ENCODE data around the gene ESAM.

The ESAM gene

DNA sequence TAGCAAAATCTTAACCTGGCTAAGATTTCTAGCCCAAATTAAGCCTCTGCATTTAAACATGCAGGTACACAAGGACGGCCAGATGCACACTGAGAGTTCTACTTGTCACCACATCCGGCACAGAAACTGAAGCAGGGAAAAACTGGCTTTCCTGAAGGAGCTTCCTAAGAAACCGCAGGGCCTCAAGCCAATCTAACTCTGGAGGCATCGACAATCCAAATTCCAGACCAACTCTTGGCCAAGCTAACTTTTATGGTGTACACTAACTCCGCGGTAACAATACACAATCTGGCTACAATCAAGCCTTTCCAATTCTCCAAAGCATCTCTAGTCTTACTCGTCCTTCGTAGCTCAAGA is 36.9 kb upstream of the ESAM start (continued):
- TF ChIP-seq, protein P1, sequence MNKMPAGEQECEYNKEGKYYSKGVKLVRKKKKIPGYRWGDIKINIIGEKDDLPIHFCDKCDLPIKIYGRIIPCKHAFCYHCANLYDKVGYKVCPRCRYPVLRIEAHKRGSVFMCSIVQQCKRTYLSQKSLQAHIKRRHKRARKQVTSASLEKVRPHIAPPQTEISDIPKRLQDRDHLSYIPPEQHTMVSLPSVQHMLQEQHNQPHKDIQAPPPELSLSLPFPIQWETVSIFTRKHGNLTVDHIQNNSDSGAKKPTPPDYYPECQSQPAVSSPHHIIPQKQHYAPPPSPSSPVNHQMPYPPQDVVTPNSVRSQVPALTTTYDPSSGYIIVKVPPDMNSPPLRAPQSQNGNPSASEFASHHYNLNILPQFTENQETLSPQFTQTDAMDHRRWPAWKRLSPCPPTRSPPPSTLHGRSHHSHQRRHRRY (tag by site-specific recombination; IDR thresholded peaks at IDR 0.05) = no peak
- TF ChIP-seq, protein P2, sequence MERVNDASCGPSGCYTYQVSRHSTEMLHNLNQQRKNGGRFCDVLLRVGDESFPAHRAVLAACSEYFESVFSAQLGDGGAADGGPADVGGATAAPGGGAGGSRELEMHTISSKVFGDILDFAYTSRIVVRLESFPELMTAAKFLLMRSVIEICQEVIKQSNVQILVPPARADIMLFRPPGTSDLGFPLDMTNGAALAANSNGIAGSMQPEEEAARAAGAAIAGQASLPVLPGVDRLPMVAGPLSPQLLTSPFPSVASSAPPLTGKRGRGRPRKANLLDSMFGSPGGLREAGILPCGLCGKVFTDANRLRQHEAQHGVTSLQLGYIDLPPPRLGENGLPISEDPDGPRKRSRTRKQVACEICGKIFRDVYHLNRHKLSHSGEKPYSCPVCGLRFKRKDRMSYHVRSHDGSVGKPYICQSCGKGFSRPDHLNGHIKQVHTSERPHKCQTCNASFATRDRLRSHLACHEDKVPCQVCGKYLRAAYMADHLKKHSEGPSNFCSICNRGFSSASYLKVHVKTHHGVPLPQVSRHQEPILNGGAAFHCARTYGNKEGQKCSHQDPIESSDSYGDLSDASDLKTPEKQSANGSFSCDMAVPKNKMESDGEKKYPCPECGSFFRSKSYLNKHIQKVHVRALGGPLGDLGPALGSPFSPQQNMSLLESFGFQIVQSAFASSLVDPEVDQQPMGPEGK (tag by site-specific recombination; IDR thresholded peaks at IDR 0.05) = no peak
- TF ChIP-seq ZNF600 (tag by site-specific recombination; IDR thresholded peaks at IDR 0.05) (peak; percentile 84), ZBTB17 (tag by site-specific recombination; IDR thresholded peaks at IDR 0.05) (peak; percentile 87), MZF1 (tag by site-specific recombination; IDR thresholded peaks at IDR 0.05; ENCODE audit: borderline replicate concordance) (no peak), ZNF221 (tag by site-specific recombination; IDR thresholded peaks at IDR 0.05; ENCODE audit: borderline replicate concordance) (no peak), ZNF830 (tag by site-specific recombination; IDR thresholded peaks at IDR 0.05; ENCODE audit: low read depth) (no peak), ZSCAN23 (tag by site-specific recombination; IDR thresholded peaks at IDR 0.05) (no peak)
- TF ChIP-seq, protein P3, sequence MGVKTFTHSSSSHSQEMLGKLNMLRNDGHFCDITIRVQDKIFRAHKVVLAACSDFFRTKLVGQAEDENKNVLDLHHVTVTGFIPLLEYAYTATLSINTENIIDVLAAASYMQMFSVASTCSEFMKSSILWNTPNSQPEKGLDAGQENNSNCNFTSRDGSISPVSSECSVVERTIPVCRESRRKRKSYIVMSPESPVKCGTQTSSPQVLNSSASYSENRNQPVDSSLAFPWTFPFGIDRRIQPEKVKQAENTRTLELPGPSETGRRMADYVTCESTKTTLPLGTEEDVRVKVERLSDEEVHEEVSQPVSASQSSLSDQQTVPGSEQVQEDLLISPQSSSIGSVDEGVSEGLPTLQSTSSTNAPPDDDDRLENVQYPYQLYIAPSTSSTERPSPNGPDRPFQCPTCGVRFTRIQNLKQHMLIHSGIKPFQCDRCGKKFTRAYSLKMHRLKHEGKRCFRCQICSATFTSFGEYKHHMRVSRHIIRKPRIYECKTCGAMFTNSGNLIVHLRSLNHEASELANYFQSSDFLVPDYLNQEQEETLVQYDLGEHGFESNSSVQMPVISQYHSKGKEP (tag by site-specific recombination; IDR thresholded peaks at IDR 0.05) = no peak

DNA sequence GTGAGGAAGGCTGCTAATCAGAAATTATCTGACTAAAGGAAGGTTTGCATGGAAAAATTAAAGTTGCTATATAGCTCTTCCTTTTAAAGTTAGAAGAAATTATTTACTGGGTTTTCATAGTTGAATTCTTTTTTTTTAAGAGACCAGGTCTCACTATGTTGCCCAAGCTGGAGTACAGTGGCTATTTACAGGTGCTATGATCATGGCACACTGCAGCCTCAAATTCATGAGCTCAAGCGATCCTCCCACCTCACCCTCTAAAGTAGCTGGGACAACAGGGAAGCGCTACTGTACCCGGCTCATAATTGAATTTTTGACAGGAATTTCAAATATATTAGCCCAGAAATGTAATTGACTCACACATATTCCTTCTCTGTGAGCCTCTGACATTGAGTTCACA is 34.2 kb upstream of the ESAM start:
- TF ChIP-seq, protein P2 (tag by site-specific recombination; IDR thresholded peaks at IDR 0.05) = no peak
- peak; percentile 95 for TF ChIP-seq ZNF660 (tag by site-specific recombination; IDR thresholded peaks at IDR 0.05)

DNA sequence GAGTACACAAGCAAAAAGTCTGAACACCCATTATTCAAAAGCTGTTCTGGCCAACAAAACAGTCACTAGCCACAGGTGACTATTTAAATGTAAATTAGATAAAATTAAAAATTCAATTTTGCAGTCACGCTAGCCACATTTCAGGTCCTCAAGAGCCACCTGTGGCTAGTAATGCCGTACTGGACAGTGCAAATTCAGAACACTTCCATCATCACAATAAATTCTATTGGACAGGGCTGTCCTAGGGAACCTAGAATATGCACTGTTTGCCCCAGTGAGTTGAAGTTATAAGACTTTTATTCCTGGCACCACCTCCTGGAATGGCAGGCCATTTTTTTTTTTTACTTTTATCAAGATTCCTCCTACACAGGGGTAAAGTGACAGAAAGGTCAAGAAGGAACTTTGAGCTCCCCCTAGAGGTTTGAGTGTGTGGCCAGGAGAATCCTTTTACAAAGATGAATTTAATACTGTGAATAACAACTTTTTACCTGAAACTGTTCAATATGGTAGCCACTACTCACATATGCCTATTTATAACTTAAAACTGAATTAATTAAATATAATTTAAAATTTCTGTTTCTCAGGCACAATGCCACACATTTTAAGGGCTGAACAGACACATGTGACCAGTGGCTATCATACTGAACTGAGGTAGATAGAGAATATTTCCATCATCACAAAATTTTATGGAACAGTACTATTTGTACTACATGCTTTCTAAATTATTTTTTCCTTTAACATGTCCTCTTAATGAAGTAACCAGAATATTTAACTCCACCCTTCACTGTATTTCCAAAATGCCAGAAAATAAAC is 31.6 kb upstream of the ESAM start:
- H3K27ac ChIP-seq (ENCODE audit: extremely low read depth, low read depth, low read length) = no peak overlapping the region
- CTCF ChIA-PET = interaction anchor here (0.6 to 4.9 kb wide), 36 partner anchors 8 to 1151 kb away, joined by 3 to 52 read pairs (median 4); partner anchors contain the start of genes SIAE, SPA17, TBRG1 and VSIG2
- no peaks in the 10 kb centered on the region for H3K36me3 ChIP-seq (ENCODE audit: control insufficient read depth in 2 of 2, insufficient read depth in 1 of 2, low read length in 2 of 2)
- POLR2A ChIA-PET = no interaction called here
- peaks cover 8% of the 10 kb centered on the region for H3K4me1 ChIP-seq (ENCODE audit: control insufficient read depth, insufficient read depth, low read length)
- H3K9me3 ChIP-seq (ENCODE audit: control insufficient read depth, insufficient read depth, low read depth, low read length) = no peaks in the 10 kb centered on the region
- H3K4me3 ChIP-seq (ENCODE audit: low read depth, low read length) = no peak overlapping the region
- TF ChIP-seq ZNF560 (tag by site-specific recombination; IDR thresholded peaks at IDR 0.05; ENCODE audit: borderline replicate concordance) = no peak
- TF ChIP-seq SCRT2 (tag by site-specific recombination; IDR thresholded peaks at IDR 0.05) = peak; percentile 65
- TF ChIP-seq ZFHX2 (tag by site-specific recombination; conservative IDR thresholded peaks at IDR 0.05) = peak; percentile 22; the same call in 1 of the 2 replicates
- no peak for TF ChIP-seq ZNF114 (tag by site-specific recombination; IDR thresholded peaks at IDR 0.05)
- TF ChIP-seq KLF10 (tag by site-specific recombination; IDR thresholded peaks at IDR 0.05) = no peak
- TF ChIP-seq EGR2 (tag by site-specific recombination; IDR thresholded peaks at IDR 0.05; ENCODE audit: low read depth) = 0 out of 2 replicates have a peak, but pooled peaks have one; percentile 19
- no peak for TF ChIP-seq ZNF302 (tag by site-specific recombination; IDR thresholded peaks at IDR 0.05; ENCODE audit: low read depth)
- TF ChIP-seq MZF1 (tag by site-specific recombination; IDR thresholded peaks at IDR 0.05; ENCODE audit: borderline replicate concordance) = no peak
- TF ChIP-seq, protein P4, sequence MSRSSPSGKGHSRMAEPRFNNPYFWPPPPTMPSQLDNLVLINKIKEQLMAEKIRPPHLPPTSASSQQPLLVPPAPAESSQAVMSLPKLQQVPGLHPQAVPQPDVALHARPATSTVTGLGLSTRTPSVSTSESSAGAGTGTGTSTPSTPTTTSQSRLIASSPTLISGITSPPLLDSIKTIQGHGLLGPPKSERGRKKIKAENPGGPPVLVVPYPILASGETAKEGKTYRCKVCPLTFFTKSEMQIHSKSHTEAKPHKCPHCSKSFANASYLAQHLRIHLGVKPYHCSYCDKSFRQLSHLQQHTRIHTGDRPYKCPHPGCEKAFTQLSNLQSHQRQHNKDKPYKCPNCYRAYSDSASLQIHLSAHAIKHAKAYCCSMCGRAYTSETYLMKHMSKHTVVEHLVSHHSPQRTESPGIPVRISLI (tag by site-specific recombination; IDR thresholded peaks at IDR 0.05) = no peak
- TF ChIP-seq, protein P5, sequence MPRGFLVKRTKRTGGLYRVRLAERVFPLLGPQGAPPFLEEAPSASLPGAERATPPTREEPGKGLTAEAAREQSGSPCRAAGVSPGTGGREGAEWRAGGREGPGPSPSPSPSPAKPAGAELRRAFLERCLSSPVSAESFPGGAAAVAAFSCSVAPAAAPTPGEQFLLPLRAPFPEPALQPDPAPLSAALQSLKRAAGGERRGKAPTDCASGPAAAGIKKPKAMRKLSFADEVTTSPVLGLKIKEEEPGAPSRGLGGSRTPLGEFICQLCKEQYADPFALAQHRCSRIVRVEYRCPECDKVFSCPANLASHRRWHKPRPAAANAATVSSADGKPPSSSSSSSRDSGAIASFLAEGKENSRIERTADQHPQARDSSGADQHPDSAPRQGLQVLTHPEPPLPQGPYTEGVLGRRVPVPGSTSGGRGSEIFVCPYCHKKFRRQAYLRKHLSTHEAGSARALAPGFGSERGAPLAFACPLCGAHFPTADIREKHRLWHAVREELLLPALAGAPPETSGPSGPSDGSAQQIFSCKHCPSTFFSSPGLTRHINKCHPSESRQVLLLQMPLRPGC (tag by site-specific recombination; IDR thresholded peaks at IDR 0.05) = no peak
- TF ChIP-seq ZNF654 (tag by site-specific recombination; IDR thresholded peaks at IDR 0.05; ENCODE audit: low read depth) = peak; percentile 47

More for the DNA sequence above, 34.2 kb upstream of the ESAM start:
- Histone ChIP-seq H3K4me3 (ENCODE audit: low read depth, low read length) (no peak overlapping the region), H3K27ac (ENCODE audit: extremely low read depth, low read depth, low read length) (no peak overlapping the region), H3K36me3 (ENCODE audit: control insufficient read depth in 2 of 2, insufficient read depth in 1 of 2, low read length in 2 of 2) (no peaks in the 10 kb centered on the region), H3K9me3 (ENCODE audit: control insufficient read depth, insufficient read depth, low read depth, low read length) (no peaks in the 10 kb centered on the region), H3K4me1 (ENCODE audit: control insufficient read depth, insufficient read depth, low read length) (peaks cover 8% of the 10 kb centered on the region)
- ChIA-PET POLR2A (no interaction called here), CTCF (interaction anchor here (0.6 to 4.9 kb wide), 4 partner anchors 11 to 126 kb away, joined by 3 to 52 read pairs (median 4); no protein-coding TSS in a partner anchor)
